BE2C (cell line): ENCODE results near the gene TRPM2.

ENCODE experiments used
- DNase-seq: peaks from one replicate; pipeline ENCODE4 v3.0.0-alpha.2; 2020
- H3K27me3 ChIP-seq: fragments of 250-450 bp; sonication (Bioruptor Pico); 2 replicates; pipeline ENCODE4 v1.5.1; 2020; ENCODE audit warnings: mild to moderate bottlenecking
- H3K36me3 ChIP-seq: fragments of 250-450 bp; sonication (Bioruptor Pico); 2 replicates; pipeline ENCODE4 v1.5.1; 2020; ENCODE audit warnings: mild to moderate bottlenecking
- H3K4me1 ChIP-seq: fragments of 250-450 bp; sonication (Bioruptor Pico); 2 replicates; pipeline ENCODE4 v1.5.1; 2020
- H3K4me3 ChIP-seq: 2 replicates; pipeline ENCODE4 v1.5.1; 2011; ENCODE audit warnings: low read depth, low read length
- H3K9me3 ChIP-seq: fragments of 250-450 bp; sonication (Bioruptor Pico); 2 replicates; pipeline ENCODE4 v1.5.1; 2020
- TF ChIP-seq, protein P1 (sequence below): IDR thresholded peaks from 2 replicates; pipeline ENCODE4 v1.5.1; 2012; ENCODE audit warnings: mild to moderate bottlenecking, low read depth, low read length

The TRPM2 gene

DNA sequence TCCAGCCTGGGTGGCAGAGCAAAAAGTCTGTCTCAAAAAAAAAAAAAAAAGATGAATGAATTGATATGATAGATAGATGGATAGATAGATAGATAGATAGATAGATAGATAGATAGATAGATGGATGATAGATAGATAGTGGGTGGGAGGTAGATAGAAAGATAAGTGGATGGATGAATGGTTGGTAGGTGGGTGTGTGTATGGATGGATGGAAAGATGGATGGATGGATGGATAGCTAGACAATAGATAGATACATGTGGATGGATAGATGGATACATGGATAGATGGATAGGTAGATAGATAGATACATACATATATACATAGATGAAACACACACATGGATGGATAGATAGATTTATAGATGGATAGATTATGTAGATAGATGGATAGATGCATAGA, 28.5 kb downstream of the TRPM2 start:
- H3K27me3 ChIP-seq, result no peaks in the 10 kb centered on the region
- no peak for DNase-seq
- no peak overlapping the region for H3K4me3 ChIP-seq
- TF ChIP-seq, protein P1, sequence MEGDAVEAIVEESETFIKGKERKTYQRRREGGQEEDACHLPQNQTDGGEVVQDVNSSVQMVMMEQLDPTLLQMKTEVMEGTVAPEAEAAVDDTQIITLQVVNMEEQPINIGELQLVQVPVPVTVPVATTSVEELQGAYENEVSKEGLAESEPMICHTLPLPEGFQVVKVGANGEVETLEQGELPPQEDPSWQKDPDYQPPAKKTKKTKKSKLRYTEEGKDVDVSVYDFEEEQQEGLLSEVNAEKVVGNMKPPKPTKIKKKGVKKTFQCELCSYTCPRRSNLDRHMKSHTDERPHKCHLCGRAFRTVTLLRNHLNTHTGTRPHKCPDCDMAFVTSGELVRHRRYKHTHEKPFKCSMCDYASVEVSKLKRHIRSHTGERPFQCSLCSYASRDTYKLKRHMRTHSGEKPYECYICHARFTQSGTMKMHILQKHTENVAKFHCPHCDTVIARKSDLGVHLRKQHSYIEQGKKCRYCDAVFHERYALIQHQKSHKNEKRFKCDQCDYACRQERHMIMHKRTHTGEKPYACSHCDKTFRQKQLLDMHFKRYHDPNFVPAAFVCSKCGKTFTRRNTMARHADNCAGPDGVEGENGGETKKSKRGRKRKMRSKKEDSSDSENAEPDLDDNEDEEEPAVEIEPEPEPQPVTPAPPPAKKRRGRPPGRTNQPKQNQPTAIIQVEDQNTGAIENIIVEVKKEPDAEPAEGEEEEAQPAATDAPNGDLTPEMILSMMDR, result no peak
- H3K36me3 ChIP-seq, result no peaks in the 10 kb centered on the region
- H3K9me3 ChIP-seq, result no peaks in the 10 kb centered on the region
- H3K4me1 ChIP-seq, result no peaks in the 10 kb centered on the region

- H3K9me3 ChIP-seq, result no peaks in the 10 kb centered on the region
- DNase-seq, result no peak
Measured at GRCh38 chr21:44382536-44382935, 29.1 kb downstream of the TRPM2 start.

GRCh38 chr21:44383216-44383615, 29.8 kb downstream of the TRPM2 start:
- H3K27me3 ChIP-seq, result no peaks in the 10 kb centered on the region
- H3K9me3 ChIP-seq, result no peaks in the 10 kb centered on the region
- H3K36me3 ChIP-seq, result no peaks in the 10 kb centered on the region
- TF ChIP-seq, protein P1, result no peak
- DNase-seq, result no peak
- no peaks in the 10 kb centered on the region for H3K4me1 ChIP-seq
- H3K4me3 ChIP-seq, result no peak overlapping the region

More at GRCh38 chr21:44382536-44382935, 29.1 kb downstream of the TRPM2 start:
- H3K27me3 ChIP-seq, result no peaks in the 10 kb centered on the region
- H3K4me3 ChIP-seq, result no peak overlapping the region
- TF ChIP-seq, protein P1, result no peak
- H3K4me1 ChIP-seq, result no peaks in the 10 kb centered on the region
- H3K36me3 ChIP-seq, result no peaks in the 10 kb centered on the region

DNA sequence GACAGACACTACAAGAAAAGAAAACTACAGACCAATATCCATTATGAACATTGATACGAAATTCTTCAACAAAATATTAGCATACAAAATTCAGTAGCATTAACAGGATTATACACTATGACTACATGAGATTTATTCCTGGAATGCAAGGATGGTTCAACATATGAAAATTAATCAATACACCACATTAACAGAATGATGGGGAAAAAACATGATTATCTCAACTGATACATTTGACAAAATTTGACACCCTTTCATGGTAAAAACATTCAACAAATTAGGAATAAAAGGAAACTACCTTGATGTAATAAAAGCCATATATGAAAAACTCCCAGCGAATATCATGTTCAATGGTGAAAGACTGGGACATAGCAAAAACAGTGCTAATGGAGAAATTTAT, 31.5 kb downstream of the TRPM2 start:
- no peaks in the 10 kb centered on the region for H3K36me3 ChIP-seq
- no peaks in the 10 kb centered on the region for H3K4me1 ChIP-seq
- DNase-seq, result no peak
- H3K27me3 ChIP-seq, result no peaks in the 10 kb centered on the region; the same call in 1 of the 2 replicates
- H3K4me3 ChIP-seq, result no peak overlapping the region
- H3K9me3 ChIP-seq, result no peaks in the 10 kb centered on the region
- TF ChIP-seq, protein P1, result no peak

- no peak for DNase-seq
- Histone ChIP-seq H3K27me3 (no peaks in the 10 kb centered on the region; the same call in 1 of the 2 replicates), H3K4me3 (no peak overlapping the region), H3K9me3 (no peaks in the 10 kb centered on the region; the same call in 1 of the 2 replicates), H3K4me1 (no peaks in the 10 kb centered on the region), H3K36me3 (no peaks in the 10 kb centered on the region)
- TF ChIP-seq, protein P1, result no peak
Measured at GRCh38 chr21:44389335-44389734, 35.9 kb downstream of the TRPM2 start.

DNA sequence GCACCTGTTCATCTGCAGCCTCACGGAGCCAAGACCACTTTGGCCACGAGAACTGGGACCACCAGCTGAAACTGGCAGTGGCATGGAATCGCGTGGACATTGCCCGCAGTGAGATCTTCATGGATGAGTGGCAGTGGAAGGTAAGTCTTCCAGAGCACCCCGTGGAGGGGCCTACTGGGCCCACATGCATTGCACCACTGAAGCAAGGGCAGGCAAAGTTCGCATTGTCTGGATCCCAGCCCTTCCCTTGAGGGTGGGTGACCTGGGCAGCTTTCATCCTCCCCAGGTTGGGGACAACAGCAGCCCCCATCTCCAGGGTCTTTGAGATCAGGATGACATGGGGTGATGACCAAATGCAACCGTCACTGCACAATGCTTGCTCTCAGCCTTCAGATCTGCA, 37.5 kb downstream of the TRPM2 start:
- DNase-seq, result no peak
- Histone ChIP-seq H3K9me3 (no peaks in the 10 kb centered on the region; the same call in 1 of the 2 replicates), H3K4me3 (no peak overlapping the region), H3K36me3 (no peaks in the 10 kb centered on the region), H3K4me1 (no peaks in the 10 kb centered on the region), H3K27me3 (no peaks in the 10 kb centered on the region; the same call in 1 of the 2 replicates)
- TF ChIP-seq, protein P1, result no peak
